GM19239 (cell line): Measurements from ENCODE around the gene RUNX1.

Experiments used
- DNase-seq: peaks from one replicate; pipeline ENCODE4 v3.0.0; 2011; ENCODE audit warnings: low spot score; ENCODE audit not compliant: insufficient read length
- FAIRE-seq: peaks from 2 replicates; lab custom pipeline; 2011; peaks lifted over from hg19 to GRCh38; lab: Jason Lieb, UNC

RUNX1 gene

GRCh38 chr21:34744801-34745200 is 304.3 kb downstream of the RUNX1 start:
- DNase-seq (no peak), FAIRE-seq (no peak)

GRCh38 chr21:34743831-34744230 is 305.3 kb downstream of the RUNX1 start:
- FAIRE-seq (no peak), DNase-seq (no peak)

DNA sequence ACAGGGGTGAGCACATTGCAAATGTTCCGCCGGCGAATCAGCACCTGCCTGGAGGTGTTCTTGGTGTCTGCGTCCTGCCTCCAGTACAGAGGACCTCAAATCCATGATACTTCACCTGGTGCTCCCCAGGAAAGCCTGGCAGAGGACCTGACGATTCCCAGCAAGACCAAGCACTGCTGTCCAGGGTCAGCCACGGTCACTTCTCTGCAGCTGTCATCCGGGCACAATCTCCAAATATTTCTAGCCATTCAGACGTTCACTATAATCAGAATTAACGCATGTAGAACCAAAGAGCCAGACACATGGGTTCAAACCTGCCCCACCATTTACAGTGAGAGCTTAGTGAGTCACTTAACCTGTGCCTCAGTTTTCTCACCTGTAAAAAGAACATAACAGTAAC is 305.8 kb downstream of the RUNX1 start:
- DNase-seq (no peak), FAIRE-seq (no peak)

- FAIRE-seq (no peak), DNase-seq (no peak)
Measured at GRCh38 chr21:34740198-34740597, 308.9 kb downstream of the RUNX1 start.
